Fibroblast of the aortic adventitia (primary cell): Measurements from ENCODE around the gene AMIGO2. TPM values are rescaled to one million over a fixed set of nuclear protein-coding genes. Genes with fewer than 3 reads are reported as not detected.

Experiments used
- DNase-seq: peaks from one replicate; pipeline ENCODE4 v3.0.0-alpha.2; 2010; ENCODE audit warnings: low read depth
- H3K4me3 ChIP-seq: 2 replicates; pipeline ENCODE4 v1.5.1; 2011; ENCODE audit warnings: low read depth, mild to moderate bottlenecking, control low read depth, low read length, moderate library complexity
- total RNA-seq: library from RNA; depleted of rRNA; stranded (reverse); fragments of >200 nt; gene quantifications from 2 replicates; pipeline ENCODE4 v1.2.3, GENCODE V29; 2012; ENCODE audit warnings: low replicate concordance
- TF ChIP-seq, protein P1 (sequence below): IDR thresholded peaks from 2 replicates; pipeline ENCODE4 v1.5.1; 2011; ENCODE audit warnings: mild to moderate bottlenecking, low read length, control low read depth, inconsistent platforms; ENCODE audit not compliant: insufficient read depth

AMIGO2 gene, protein sequence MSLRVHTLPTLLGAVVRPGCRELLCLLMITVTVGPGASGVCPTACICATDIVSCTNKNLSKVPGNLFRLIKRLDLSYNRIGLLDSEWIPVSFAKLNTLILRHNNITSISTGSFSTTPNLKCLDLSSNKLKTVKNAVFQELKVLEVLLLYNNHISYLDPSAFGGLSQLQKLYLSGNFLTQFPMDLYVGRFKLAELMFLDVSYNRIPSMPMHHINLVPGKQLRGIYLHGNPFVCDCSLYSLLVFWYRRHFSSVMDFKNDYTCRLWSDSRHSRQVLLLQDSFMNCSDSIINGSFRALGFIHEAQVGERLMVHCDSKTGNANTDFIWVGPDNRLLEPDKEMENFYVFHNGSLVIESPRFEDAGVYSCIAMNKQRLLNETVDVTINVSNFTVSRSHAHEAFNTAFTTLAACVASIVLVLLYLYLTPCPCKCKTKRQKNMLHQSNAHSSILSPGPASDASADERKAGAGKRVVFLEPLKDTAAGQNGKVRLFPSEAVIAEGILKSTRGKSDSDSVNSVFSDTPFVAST
- 2.7 and 3.7 TPM in 2 replicates for total RNA-seq

DNA sequence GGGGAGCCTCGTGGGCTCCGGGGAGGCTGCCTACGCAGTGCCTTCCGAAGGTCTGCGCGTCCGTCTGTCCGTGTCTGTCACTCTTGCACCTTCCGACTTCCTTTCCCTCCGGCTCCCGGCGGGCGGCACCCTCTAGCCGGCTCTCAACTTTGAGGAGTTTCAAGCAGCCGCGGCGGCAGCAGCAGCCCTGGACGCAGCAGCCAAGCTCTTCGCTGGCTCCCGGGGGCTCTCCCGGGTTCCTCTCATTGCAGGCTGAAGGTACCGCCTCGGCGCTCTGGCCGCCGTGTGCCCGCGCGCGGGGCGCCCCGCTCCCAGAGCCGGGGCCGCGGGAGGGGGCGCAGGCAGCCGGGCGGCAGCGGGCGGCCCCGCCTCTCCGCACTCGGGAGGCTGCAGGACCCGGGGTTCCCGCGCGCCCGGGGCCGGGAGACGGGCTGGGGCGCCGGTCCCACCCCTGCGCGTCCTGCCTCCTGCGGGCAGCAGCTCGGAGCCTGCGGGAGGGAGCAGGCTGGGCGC is at the start of gene AMIGO2, which contains the start of gene PCED1B:
AMIGO2 (minus strand) TSS at position 492 of the 513 bp plus-strand sequence. CDS start 957 bp downstream, outside the sequence.
PCED1B (plus strand) TSS at position 154 of the 513 bp plus-strand sequence. CDS start 155,443 bp downstream, outside the sequence.
- TF ChIP-seq, protein P1, sequence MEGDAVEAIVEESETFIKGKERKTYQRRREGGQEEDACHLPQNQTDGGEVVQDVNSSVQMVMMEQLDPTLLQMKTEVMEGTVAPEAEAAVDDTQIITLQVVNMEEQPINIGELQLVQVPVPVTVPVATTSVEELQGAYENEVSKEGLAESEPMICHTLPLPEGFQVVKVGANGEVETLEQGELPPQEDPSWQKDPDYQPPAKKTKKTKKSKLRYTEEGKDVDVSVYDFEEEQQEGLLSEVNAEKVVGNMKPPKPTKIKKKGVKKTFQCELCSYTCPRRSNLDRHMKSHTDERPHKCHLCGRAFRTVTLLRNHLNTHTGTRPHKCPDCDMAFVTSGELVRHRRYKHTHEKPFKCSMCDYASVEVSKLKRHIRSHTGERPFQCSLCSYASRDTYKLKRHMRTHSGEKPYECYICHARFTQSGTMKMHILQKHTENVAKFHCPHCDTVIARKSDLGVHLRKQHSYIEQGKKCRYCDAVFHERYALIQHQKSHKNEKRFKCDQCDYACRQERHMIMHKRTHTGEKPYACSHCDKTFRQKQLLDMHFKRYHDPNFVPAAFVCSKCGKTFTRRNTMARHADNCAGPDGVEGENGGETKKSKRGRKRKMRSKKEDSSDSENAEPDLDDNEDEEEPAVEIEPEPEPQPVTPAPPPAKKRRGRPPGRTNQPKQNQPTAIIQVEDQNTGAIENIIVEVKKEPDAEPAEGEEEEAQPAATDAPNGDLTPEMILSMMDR, result peak; percentile 56

DNA sequence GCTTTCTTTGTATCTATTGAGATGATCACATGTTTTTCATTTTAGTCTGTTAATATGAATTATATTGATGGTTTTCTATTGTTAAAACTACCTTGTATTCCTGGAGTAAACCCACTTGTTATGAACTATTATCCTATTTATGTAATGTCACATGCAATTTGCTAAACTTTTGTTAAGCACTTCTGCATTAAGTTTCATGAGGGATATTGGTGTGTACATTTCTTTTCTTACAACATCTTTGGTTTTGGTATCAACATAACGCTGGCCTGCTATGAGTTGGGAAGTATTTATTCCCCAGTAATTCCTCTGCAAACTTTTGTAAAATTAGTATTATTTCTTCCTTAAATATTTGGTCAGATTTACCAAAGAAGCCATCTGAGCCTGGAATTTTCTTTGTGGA is 46.5 kb upstream of the AMIGO2 start:
- TF ChIP-seq, protein P1, result no peak
- no peak for DNase-seq
- H3K4me3 ChIP-seq, result no peak overlapping the region

More for the DNA sequence above, at the start of gene AMIGO2, which contains the start of gene PCED1B:
- peak within 1 kb of the TSS; percentile 82 for H3K4me3 ChIP-seq
- peak; percentile 75 for DNase-seq

DNA sequence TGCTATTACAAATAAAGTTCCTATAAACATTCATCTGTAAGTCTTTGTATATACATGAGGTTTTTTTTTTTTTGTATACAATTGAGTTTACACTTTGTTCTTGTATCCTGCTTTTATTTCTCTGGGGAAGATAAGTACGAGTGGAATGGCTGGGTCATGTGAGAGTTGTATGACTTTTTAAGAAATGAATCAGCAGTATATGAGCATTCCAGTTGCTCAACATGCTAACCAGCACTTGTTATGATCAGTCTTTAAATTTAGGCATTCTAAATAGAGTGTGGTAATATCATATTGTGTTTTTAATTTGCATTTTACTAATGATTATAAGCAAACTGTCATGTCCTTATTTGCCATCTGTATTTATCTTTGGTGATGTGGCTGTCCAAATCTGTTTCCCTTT is 44.7 kb upstream of the AMIGO2 start:
- DNase-seq, result peak; percentile 61
- TF ChIP-seq, protein P1, result no peak
- H3K4me3 ChIP-seq, result no peak overlapping the region

DNA sequence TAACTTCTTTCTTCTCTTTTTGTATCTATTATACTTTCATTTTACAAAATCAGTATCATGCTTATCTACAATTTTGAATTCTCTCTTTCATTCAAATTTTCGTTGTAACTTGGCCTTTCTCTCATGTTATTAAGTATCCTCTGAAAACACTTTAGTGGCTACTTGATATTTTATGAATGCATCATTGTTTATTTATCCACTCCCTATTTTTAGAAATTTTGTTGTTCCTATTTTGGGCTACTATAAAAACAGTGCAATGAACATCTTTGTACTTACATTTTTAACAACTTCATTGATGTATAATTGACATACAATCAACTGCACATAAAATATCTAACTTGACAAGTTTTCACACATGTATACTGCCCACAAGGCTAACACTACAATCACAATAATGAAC is 44.0 kb upstream of the AMIGO2 start:
- no peak for DNase-seq
- no peak overlapping the region for H3K4me3 ChIP-seq
- TF ChIP-seq, protein P1, result no peak

DNA sequence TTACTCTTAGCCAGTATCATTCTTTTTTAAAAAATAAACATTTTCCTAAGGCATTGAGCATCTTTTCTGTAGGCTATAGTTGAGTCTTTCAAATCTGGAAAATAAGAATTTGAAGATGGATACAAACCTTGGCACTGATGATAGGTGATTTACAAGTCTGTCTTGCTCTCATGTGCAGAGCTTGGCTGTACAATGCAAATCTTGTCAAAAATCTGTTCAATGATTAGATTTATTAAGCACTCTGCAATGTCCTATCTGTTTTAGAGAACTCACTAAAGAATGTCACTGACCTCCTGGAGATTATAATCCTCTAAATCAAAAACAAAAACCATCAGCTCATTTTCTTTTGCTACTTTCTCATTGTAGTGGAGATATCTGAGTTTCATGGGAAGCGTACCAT is 42.8 kb upstream of the AMIGO2 start:
- H3K4me3 ChIP-seq, result no peak overlapping the region
- no peak for DNase-seq
- TF ChIP-seq, protein P1, result no peak

DNA sequence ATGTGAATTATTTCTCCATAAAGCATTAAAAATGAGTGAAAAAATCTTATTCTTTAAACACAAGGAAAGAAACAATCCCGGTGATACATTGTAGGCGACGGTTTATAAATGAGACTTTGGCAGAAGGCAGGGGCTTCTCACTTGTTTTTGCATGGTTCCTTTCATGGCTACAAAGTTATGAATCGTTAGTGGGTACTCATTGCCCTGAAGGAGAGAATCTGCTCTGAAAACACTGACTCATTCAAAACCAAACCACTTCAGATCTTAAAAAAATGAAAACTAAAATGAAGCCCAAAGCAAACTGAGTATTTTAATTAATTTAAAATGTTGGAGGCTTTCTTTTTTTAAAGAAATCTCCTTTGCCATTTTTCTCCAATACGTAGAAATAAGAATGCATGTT is 41.4 kb upstream of the AMIGO2 start:
- no peak for DNase-seq
- no peak overlapping the region for H3K4me3 ChIP-seq
- TF ChIP-seq, protein P1, result no peak
